Inflammatory macrophage treated with lipopolysaccharide for 1 hour (primary cell): ENCODE measurements around the gene KRT7.

Experiments
- DNase-seq, 2 donors: peaks; one replicate each; pipeline ENCODE4 v3.0.0-alpha.2; 2020 to 2022

KRT7 gene

DNA sequence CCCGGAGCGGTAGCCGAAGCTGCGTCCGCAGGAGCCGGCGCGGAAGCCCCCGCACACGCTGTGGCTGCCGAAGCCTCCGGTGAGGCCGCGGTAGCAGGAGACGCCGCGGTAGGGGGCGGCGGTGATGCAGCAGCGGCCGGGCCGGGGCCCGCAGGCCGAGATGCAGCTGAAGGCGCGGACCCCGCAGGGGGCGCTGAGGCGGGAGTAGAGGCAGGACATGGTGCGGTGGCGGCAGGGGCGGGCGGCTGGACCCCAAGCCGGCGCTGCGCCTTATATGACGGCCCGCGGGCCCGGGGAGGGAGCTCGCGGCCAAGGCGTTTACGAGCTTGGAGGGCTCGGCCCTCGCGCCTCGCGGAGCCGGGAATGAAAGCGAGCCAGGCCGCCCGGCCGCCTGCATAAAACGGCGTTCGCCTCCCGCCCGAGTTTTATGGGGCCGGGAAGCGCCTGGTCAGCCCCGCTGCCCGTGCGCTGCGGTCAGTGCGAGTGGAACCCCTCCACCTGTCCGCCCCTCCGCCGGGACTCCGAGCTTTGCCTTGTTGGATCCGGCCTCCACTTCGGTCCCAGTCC is 25.4 kb downstream of the KRT7 start:
- DNase-seq, result no peak

DNA sequence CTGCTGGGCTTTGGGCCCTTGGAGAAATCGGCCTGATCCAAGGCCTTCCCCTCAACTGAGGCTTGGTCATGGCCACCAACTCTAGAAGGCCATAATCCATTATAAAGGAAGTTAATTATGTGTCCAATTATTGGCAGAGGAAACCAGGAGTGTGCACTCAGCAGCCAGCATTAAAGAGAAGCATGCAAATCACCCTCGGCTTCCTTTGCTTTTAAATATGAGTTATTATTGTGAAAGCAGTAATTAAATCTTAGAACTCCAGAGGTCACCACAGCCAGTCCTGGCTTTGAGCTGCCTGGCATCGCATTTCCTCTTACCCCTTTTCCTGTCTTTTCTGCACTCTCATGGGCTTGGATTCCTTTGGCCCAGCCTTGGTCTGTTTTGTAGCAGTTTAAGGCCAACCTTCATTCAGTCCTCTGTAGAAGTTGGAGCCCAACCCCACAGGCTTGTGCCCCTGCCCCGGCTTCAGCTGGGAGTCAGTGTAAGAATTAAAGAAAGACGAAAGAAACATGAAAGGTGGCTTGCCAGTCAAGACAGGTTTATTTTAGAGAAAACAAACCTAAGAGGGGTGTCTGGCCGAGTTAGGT is 26.7 kb downstream of the KRT7 start:
- DNase-seq, result no peak

DNA sequence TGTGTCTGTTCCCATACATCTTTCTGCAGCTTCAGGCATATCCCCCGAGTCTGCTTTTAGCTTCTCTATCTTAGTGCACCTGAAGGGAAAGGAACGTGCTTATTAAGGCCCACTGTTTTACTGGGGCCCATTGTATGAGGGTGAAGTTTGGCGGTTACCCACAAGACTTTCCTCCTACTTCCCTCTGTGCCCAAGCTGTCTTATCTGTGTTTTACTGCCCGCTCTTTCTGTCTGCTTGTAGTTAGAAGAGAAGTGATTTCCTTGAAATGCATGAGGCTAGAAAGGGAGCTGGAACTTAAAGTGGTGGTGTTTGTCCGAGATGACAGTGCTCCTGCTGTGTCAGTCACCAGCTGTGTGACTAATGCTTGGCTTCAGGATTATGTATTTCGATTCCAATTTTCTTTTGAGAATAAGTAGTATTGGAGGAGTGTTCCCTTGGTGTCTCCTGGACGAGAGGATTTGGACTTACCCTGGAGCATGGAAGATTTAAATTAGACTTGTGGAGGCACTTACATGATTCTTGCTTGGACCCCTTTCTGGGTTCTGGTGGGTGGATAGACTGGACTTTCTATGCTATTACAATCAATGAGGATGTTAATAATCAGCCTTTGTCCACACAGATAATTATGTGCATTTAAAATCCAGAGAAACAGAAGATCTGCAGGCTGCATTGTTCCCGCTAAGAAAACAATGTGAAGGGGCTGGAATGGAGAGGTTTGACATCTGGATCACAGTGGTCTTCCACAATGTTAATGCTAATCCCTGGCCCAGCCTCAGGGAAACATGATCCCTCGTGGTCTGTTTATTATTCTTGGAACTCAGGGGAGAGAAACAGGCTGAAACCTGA is 27.5 kb downstream of the KRT7 start:
- DNase-seq, result no peak

DNA sequence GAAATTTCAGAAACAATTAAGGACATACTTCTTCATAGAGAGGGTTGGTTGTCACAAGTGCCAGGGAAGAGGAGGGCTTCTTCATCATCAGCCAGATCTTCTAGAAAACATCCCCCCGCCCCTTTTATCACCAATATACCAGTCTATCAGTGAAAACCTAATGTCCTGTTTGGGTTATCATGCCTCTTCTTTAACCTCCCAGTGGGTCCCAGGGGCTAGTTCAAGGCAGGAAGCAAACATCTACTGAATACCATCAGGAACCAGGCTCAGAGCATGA is 28.1 kb downstream of the KRT7 start:
- DNase-seq, result no peak

DNA sequence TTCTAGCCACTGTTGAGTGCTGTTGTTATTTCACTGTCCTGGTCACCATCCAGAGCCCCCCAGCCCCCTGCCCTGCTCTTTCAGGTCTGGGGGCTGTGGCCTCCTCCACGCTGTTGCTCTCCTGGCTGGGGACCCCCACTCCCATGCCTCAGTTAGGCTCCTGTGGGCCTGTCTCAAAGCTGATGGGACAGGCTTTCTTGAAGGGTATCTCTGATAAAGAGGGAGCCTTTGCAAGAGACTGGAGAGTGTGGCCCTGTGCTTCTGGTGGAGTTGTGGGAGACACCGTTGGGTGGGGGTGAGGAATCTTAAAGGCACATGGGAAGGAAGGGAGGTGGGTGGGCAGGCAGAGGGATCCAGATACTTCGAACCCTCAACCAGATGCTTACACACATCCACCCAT is 29.2 kb downstream of the KRT7 start:
- no peak for DNase-seq

DNA sequence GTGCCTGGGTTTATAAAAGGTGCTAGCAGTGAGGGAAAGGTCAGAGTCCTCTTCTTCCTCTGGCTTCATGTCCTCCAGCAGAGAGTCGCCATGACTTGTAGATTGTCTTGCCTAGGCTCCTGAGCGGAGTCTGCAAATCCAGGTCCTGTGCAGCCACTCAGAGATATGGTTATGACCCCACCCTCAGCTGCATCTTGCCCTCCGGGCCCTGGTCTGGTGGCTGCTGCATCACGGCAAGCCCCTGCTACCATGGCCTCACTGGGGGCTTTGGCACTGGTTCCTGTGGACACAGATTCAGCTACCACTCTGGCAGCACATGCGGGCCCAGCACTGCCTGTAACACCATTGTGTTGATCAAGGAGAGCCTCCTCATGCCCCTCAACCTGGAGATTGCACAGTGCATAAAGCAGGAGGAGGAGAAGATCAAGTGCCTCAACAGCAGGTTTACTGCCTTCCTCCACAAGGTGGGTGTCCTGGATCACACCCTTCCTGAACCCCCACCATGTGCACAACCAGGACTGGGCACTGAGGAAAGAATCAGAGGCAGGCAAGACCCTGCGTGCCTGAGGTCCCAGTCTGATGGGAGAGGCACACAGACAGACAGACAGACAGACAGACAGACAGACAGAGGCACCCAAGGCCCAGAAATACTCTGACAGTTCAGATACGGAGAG is 30.9 kb downstream of the KRT7 start:
- DNase-seq, result no peak

DNA sequence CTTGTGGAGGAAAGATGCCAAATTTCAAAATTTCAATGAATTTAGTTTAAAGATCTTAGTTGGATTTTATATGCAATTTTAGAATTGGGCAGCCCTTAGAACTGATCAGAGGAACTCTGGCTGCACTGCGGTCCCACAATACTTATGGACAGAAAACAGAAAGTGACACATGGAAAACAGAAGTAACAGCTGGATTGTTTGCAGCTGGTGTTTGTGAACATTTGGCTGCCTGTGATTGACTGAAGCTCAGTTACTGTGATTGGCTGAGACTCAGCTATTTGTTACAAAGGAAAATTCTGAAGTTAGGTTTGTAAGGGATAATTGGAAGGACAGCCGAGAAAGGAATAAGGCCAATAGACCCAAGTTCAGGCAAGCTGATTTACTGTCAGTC is 31.4 kb downstream of the KRT7 start:
- DNase-seq, result no peak

DNA sequence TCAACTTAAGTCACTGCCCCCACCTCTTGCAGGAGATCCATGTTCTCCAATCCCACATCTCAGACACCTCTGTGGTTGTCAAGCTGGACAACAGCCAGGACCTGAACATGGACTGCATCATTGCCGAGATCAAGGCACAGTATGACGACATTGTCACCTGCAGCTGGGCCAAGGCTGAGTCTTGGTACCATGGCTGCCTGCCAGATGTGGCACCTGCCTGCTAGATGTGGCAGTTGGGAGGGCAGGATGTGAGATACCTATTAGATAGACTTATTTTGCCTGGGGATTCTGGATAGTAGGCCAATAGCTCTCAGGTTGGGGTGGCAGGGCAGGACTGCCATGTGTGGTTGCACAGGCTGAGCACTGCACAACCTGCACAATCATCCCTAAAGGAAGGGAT is 33.5 kb downstream of the KRT7 start:
- DNase-seq, result no peak

DNA sequence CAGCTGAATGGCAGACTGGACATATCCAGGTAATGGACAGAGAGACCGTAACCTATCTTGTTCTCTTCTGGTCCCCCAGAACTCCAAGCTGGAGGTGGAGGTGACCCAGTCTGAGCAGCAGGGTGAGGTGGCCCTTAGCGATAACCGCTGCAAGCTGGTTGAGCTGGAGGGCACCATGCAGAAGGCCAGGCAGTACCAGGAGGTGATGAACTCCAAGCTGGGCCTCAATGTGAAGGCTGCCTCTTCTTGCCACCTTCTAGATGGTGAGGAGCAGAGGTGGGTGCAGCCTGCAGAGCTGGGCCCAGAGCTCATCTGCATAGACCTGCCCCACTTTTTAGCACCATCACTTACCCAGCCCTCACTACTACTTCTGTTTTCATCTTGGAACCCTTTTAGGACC is 34.2 kb downstream of the KRT7 start:
- no peak for DNase-seq

DNA sequence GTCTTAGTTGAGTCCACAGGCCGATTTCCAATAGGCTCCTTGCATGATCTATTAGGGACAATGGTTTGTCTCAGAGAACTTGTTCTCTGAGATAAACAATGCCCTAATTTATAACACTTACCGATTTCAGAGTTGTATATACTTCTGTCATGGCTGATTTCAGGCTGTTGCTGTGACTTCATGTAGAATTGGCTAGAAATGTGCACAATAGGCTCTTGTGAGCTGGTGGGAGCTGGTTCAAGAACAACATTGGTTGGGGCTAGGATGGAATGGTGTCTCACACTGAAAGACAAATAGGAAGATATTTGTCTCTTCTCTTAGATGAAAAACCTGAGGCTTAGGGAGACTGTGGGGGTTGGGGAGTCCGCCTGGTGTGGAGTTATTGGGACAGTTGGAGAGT is 34.7 kb downstream of the KRT7 start:
- no peak for DNase-seq

DNA sequence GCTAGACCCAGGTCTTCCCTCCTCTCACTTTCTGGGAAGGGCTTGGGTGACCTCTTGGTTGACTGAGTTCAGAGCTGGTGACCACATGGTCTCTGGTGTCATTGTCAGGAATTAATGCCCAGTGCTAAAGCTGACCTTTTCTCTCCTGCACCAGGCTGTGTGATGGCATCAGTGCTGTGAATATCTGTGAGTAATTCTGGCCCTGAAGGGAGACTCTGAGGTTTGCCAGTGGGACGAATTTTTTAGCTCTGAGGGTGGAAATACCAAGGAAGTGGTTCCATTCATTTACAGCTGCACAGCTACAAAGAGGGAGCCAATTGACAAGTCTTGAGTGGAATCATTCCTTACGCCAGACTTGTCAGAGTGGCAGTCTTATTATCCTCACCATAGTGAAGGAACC is 35.2 kb downstream of the KRT7 start:
- no peak for DNase-seq

DNA sequence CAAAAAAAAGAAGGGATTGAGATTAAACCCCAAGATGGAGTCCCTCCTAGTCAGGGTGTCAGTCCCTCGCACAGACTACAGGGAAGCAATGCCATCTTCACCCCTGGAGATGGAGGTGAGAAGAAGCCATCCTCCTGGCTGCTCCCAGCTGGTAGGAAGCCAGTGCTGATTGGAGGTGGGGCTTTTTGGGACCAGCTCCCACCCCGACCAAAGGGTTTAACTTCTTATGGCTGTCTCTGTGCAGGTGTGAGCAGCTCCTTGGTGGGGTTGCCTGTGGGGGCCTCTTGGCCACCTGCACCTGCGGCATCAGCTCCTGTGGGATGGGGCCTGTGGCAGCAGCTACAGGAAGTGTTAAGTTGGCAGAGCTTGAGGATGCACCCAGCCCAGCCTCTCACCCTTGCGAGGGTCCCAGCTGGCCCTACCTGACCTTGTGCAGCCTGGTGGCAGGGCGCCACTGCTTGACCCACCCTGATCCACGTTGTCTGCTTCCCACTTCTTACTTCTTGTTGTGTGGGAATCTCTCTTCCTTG is 37.6 kb downstream of the KRT7 start:
- no peak for DNase-seq

DNA sequence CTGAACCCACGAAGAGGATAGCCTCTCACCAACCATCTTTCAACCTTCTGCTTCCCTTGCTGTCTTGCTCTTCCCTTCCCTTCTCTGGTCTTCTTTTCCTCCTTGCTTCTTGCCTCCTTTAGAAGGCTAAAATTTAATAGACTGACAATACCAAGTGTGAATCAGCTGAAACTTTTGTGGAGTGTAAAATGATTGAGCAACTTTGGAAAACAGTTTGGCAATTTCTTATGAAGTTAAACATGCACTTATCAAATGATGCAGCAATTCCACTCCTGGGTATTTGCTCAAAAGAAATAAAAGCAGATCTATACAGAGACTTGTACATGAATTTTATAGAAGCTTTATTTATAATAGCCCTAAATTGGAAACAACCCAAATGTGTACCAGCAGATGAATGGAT is 38.1 kb downstream of the KRT7 start:
- DNase-seq, result peak; percentile 37 to 56

DNA sequence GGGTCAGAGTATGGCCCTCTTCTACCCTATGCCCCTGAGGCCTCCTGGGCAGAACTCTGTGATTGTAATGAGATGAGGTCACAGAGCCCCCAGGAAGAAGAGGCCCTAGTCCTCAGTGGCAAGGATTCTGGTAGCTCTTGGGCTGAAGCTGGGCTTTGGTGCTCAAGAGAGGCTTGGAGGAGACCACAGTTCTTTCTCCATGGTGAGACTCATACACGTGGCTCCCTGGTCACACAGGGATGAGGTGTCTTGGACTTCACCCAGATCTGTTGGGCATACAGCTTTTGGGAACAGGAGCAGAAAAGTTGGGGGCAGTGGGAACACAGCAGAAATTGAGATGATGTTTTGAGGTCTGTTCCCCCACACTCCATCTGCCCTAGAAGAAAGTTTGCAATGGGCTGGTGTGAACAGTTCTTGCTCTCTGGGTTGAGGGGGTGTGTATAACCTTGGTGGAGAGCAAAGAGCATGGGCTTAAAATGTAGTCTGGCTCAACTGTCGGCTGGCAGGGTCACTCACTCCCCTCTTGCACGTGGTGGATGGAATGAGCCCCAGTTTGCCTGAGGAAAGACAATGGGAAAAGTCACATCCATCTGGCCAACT is 41.6 kb downstream of the KRT7 start, which contains the start of gene KRT86:
Gene KRT86 (plus strand): TSS at position 125 of the 600 bp plus-strand sequence. CDS start 27,272 bp downstream, outside the sequence.
- no peak for DNase-seq

DNA sequence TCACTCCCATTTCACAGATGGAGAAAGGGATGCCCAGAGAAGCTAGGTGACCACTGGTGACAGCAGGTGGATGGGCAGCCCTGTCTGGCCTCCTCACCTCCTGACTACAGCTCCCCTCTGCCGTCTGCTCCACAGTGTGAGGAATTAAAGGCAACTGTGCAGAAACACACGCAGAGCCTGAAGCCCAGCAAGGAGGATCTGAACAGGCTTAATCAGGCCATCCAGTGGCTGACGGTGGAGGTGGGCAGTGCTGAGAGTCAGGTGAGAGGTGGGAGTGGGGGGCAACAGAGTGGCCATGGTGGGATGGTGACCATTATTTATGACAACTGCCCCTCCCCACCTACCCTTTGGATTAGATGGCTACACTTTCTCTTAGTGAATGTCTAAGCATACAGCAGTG is 42.6 kb downstream of the KRT7 start:
- no peak for DNase-seq

DNA sequence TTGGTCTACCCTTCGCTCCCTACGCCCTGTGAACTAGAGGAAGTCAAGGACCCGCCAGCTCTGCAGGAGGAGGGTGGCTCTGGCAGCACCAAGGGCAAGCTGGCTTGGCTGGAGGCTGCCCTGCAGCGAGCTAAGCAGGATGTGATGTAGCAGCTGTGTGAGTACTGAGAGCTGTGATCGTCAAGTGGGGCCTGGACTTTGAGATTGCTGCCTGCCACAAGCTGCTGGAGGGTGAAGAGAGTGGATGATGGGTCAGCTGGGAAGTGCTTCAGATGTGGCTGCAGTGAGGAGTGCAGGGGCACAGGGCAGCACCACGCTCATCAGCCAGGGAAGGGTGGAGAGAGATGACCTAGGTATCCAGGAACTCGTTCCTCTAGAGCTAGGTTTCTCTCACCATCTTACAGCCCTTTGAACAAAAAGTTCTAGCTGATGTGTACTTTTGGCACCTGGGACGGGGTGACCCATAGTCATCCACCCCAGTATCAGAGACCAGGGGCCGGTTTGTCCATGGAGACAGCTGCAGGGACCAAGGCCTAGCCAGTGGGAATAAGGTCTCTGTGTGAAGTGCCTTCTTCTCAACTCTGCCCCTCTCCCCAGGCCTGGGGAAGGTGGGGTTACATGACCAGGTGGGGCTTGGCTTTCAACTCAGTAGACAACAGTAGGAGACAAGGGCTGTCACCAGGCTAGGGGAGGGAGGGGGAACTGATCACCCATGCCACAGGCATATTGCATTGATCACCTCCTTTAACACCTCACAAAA is 44.6 kb downstream of the KRT7 start:
- no peak for DNase-seq

DNA sequence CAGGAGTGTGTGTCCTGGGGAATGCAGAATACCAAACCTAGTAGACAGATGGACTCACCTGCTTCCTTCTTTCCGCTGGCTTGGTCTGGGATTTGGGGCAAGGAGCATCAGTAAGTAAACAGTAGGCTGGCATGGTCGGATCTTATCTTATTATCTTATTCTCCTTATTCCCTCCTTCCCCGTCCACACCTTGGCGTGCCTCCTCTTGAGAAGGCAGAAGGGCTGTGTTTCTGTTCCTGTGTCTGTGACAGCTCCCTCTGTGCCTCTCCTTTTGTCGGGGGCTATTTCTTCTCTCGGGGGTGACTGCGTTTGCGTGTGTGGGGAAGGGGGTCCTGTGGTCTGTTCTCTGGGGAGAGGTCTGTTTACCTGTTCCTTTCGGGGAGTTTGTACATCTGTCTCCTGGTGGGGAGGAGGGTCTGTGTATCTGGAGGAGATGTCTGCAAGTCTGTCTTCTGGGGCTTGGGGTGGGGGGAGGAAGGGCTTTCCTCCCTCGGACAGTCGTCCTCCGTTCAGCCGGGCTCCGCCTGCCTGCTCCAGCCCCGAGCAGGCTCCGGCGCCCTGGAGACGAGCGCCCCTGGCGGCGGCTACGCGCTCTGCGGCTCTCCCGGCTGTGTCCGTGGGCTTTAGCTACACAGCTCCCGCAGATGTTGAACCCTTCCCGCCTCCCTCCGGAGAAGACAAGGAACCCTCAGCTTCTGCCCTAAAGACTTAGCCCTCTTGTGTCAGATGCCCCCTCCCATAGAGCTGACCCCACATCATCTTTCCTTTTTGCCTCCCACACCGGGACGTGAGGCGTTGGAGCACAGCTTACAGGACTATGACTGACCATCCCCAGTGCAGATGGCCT is 45.8 kb downstream of the KRT7 start:
- peak; percentile 57 to 94 for DNase-seq

DNA sequence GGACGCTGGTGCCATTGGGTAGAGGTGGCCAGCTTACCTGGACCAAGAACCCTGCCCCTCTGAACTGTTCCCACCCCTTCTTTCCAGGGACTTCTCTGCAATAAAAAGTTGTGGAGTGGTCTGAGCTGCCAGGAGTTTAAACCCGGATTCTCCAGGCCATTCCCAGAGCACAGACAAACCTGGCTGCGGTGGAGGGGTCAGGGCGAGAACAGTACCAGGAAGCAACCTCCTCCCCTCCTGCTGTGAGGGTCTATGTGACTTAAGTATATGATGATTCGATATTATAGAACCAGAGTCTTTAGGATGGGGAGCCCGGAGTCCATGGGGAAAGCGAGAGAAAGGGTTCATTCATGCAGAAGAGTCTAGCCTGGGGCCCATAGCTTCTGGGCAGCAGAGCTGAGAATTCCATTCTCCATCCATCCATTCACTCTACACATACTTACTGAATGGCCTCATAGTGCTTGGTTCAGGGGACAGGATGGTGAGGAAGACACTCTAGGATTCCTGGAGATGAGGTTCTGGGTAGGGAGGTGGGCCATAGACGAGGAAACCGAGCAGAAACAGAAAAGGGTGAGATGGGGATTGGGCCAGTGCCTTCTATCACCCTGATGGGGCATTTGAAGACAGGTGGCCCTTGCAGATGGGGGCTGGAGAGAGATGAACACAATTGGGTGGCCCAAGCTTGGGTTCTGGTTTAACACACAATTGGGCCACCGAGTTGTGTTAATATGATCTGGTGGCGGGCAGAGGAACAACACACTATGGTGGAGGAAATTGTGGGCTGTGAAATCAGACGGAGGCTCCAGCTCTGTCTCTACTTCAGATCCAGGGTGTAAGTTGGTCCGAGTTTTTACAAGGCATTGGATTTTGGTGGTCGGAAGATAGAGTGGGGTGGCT is 46.6 kb downstream of the KRT7 start:
- DNase-seq, result no peak

DNA sequence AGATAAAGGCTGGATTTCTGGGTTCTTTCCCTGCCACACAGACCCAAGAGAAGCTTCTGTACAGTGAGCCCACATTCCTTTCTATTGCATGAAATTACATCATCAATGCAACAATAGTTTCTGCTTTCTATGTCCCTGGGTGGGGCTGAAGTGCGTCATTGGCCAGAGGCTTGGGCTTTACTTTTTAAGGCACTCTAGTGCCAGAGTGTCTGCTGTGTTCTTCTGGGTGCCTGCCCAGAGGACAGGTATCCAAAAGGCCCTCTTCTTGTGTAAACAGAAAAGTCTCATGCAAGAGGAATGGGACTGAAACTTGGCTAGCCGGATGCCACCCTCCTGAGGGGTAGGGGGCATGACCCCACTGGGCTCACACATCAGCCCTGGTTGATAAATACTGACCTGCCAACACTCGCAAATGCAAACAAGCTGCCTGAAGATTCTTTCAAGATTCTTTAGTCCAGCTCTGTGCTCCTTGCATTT is 47.3 kb downstream of the KRT7 start:
- peak; percentile 84 to 88 for DNase-seq
